K562 (cell line): ENCODE measurements around the gene CORO2A. TPM values are rescaled to one million over a fixed set of nuclear protein-coding genes. Genes with fewer than 3 reads are reported as not detected.

ENCODE experiments used
- CBX8 ChIP-seq: fragments of 200-600 bp; sonication (generic); IDR thresholded peaks from 2 replicates; pipeline ENCODE4 v1.6.1; 2012; ENCODE audit warnings: borderline replicate concordance, mixed run types, low read depth, mild to moderate bottlenecking, moderate library complexity, mixed read lengths, low read length, control low read depth, inconsistent platforms; ENCODE audit not compliant: poor library complexity, severe bottlenecking; ENCODE audit errors: extremely low read depth
- CTCFL ChIP-seq: IDR thresholded peaks from 2 replicates; pipeline ENCODE4 v1.6.1; 2011; ENCODE audit warnings: borderline replicate concordance, low read depth, mild to moderate bottlenecking, moderate library complexity, low read length; ENCODE audit not compliant: insufficient read depth, poor library complexity, severe bottlenecking
- GTF2A2 ChIP-seq: IDR thresholded peaks from 2 replicates; pipeline ENCODE4 v1.6.1; 2016; ENCODE audit warnings: mild to moderate bottlenecking, missing genetic modification characterization, missing compliant biosample characterization
- HMGN3 ChIP-seq: IDR thresholded peaks from 2 replicates; pipeline ENCODE4 v1.6.1; 2011; ENCODE audit warnings: borderline replicate concordance, low read depth, mild to moderate bottlenecking, mixed read lengths, low read length; ENCODE audit not compliant: insufficient read length; ENCODE audit errors: extremely low read depth
- KAT8 ChIP-seq: fragments of 450-650 bp; IDR thresholded peaks from 2 replicates; pipeline ENCODE4 v1.6.1; 2016; ENCODE audit warnings: low read depth, mild to moderate bottlenecking
- SPI1 ChIP-seq: IDR thresholded peaks from 2 replicates; pipeline ENCODE4 v1.6.1; 2011; ENCODE audit warnings: low read depth, low read length, control low read depth, borderline replicate concordance
- polyA plus RNA-seq, 8 experiments: library from polyadenylated mRNA; depleted of rRNA in 4 of 8; stranded (reverse) in 5 of 8; unstranded in 3 of 8; fragments of >200 nt; fragmentation: Nextera tagmentation in 2 of 8; fragmentation: Illumina TruSeq in 1 of 8; extraction: Ambion mirVana in 2 of 8; extraction: Trizol in 1 of 8; gene quantifications; 2 replicates each; pipeline versions ENCODE4 v1.2.1 to v1.2.3, GENCODE V29; 2011 to 2014; ENCODE audit warnings: inconsistent platforms in 1 of 8, missing spikeins in 1 of 8
- total RNA-seq, 7 experiments: library from RNA; depleted of rRNA in 6 of 7; stranded (reverse); fragments of >200 nt in 6 of 7; fragmentation: Illumina TruSeq in 2 of 7; extraction: Trizol in 2 of 7; gene quantifications; 2 replicates each; pipeline versions ENCODE4 v1.2.1 to v1.2.3, GENCODE V29; 2011 to 2021; ENCODE audit warnings: low replicate concordance in 1 of 7
- TF ChIP-seq, protein P1 (sequence below), 2 experiments: fragments of 450-650 bp; formaldehyde crosslinking in 1 of 2; IDR thresholded peaks; 2 replicates each; pipeline versions ENCODE4 v1.4.0 to v1.6.1; 2014 to 2020; ENCODE audit warnings: mild to moderate bottlenecking in 2 of 2, borderline replicate concordance in 1 of 2, low read depth in 1 of 2

The CORO2A gene
- total and polyA plus RNA-seq, 9 of the 15 experiments (the other 6 are each of a cell fraction or from before 2014, with no cell fraction given) = 9.5 to 26.6 (median 18.0) TPM

GRCh38 chr9:98120476-98120875 lies 72.0 kb downstream of the CORO2A start (continued):
- TF ChIP-seq, protein P1, sequence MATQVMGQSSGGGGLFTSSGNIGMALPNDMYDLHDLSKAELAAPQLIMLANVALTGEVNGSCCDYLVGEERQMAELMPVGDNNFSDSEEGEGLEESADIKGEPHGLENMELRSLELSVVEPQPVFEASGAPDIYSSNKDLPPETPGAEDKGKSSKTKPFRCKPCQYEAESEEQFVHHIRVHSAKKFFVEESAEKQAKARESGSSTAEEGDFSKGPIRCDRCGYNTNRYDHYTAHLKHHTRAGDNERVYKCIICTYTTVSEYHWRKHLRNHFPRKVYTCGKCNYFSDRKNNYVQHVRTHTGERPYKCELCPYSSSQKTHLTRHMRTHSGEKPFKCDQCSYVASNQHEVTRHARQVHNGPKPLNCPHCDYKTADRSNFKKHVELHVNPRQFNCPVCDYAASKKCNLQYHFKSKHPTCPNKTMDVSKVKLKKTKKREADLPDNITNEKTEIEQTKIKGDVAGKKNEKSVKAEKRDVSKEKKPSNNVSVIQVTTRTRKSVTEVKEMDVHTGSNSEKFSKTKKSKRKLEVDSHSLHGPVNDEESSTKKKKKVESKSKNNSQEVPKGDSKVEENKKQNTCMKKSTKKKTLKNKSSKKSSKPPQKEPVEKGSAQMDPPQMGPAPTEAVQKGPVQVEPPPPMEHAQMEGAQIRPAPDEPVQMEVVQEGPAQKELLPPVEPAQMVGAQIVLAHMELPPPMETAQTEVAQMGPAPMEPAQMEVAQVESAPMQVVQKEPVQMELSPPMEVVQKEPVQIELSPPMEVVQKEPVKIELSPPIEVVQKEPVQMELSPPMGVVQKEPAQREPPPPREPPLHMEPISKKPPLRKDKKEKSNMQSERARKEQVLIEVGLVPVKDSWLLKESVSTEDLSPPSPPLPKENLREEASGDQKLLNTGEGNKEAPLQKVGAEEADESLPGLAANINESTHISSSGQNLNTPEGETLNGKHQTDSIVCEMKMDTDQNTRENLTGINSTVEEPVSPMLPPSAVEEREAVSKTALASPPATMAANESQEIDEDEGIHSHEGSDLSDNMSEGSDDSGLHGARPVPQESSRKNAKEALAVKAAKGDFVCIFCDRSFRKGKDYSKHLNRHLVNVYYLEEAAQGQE (IDR thresholded peaks at IDR 0.05; ENCODE audit: borderline replicate concordance) = no peak
- TF ChIP-seq, protein P1 (CRISPR knock-in tag; IDR thresholded peaks at IDR 0.05; ENCODE audit: low read depth) = no peak
- TF ChIP-seq GTF2A2 (tag) (no peak), SPI1 (no peak), CTCFL (no peak), KAT8 (no peak), CBX8 (no peak), HMGN3 (no peak)
- TF ChIP-seq, all 486 proteins: peak for 0
